Duodenal mucosa (tissue), 2 donors: ENCODE results near the gene RSBN1L.

Experiments
- H3K27ac ChIP-seq: one replicate; pipeline ENCODE4 v1.7.0; 2013; ENCODE audit warnings: low read depth, low read length
- H3K27me3 ChIP-seq, 2 donors: one replicate each; pipeline ENCODE4 v1.7.0; 2013; ENCODE audit warnings: low read length in 2 of 2, control low read depth in 1 of 2; ENCODE audit not compliant: insufficient read depth in 2 of 2, control insufficient read depth in 1 of 2
- H3K36me3 ChIP-seq, 2 donors: one replicate each; pipeline ENCODE4 v1.7.0; 2013; ENCODE audit warnings: low read length in 2 of 2, control low read depth in 1 of 2; ENCODE audit not compliant: insufficient read depth in 2 of 2, control insufficient read depth in 1 of 2
- H3K4me1 ChIP-seq, 2 donors: one replicate each; pipeline ENCODE4 v1.7.0; 2013; ENCODE audit warnings: low read length in 2 of 2, control low read depth in 1 of 2; ENCODE audit not compliant: insufficient read depth in 2 of 2, control insufficient read depth in 1 of 2
- H3K4me3 ChIP-seq, 2 donors: one replicate each; pipeline ENCODE4 v1.7.0; 2013; ENCODE audit warnings: low read length in 2 of 2, low read depth in 1 of 2
- H3K9ac ChIP-seq, 2 donors: one replicate each; pipeline ENCODE4 v1.7.0; 2013; ENCODE audit warnings: low read length in 2 of 2, low read depth in 1 of 2
- H3K9me3 ChIP-seq, 2 donors: one replicate each; pipeline ENCODE4 v1.7.0; 2013; ENCODE audit warnings: low read length in 2 of 2, control low read depth in 1 of 2; ENCODE audit not compliant: control insufficient read depth in 1 of 2

Gene RSBN1L

DNA sequence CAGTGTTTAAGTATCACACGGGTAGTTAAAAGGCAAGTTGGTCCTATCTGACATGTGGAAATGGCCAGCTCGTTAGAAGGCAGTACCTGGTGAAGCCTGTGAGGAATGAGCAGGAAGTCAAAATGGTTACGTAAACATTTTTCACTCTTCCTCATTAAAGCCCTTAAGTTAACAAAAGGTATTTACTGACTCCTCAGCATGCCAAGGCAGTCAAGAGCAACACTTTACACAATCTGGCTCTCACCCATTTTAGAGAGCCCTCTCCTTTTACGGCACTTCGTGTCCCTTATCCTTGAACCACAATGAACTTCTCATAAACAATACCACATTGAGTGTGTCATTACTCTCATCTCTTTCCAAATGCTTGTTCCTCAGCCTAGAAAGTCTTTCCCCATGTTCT, 11.0 kb upstream of the RSBN1L start:
- peak overlapping the region; percentile 43 for H3K27ac ChIP-seq
- H3K27me3 ChIP-seq: no peaks in the 10 kb centered on the region
- H3K36me3 ChIP-seq: peaks cover 0 to 5% of the 10 kb centered on the region in 2 donors
- peak overlapping the region in 1 of 2 donors; percentile 13 for H3K4me3 ChIP-seq
- H3K9me3 ChIP-seq: no peaks in the 10 kb centered on the region
- H3K4me1 ChIP-seq: peaks cover 30 to 45% of the 10 kb centered on the region in 2 donors
- peak overlapping the region in 1 of 2 donors; percentile 44 for H3K9ac ChIP-seq

DNA sequence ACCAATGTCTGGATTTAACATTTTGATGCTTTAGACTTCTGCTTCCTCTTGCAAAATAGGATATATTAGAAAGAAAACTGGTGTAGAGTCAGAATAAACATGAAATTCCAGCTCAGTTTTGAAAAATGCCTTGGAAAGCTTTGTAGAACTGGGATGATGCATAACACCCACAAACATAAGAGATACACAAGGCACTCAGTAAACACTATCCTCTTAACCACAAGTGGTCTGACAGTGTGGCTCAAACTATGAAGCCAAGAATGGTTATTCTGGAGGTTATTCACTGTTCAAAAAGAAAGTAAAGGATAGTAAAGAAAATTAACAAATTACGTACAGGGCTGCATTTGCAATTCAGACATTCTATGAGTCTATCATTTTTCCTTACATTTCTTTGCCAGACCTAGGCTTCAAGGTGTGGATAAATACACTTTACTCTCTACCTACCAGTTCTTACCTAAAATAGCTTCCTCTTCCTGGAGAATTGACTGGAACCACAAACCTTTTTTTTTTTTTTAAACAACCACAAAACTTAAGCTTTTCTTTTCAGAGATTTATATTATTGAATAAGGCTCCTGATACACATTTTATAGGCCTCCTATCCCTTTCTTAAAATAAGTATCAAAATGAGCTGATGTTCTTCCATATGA, 9.0 kb upstream of the RSBN1L start:
- H3K9me3 ChIP-seq: no peaks in the 10 kb centered on the region
- peaks cover 45 to 52% of the 10 kb centered on the region in 2 donors for H3K4me1 ChIP-seq
- no peak overlapping the region for H3K27ac ChIP-seq

GRCh38 chr7:77687747-77688144, 8.5 kb upstream of the RSBN1L start:
- H3K27me3 ChIP-seq: no peaks in the 10 kb centered on the region
- H3K9me3 ChIP-seq: no peaks in the 10 kb centered on the region
- no peak overlapping the region for H3K9ac ChIP-seq
- H3K36me3 ChIP-seq: peaks cover 1 to 4% of the 10 kb centered on the region in 2 donors
- H3K4me3 ChIP-seq: no peak overlapping the region
- no peak overlapping the region for H3K27ac ChIP-seq
- H3K4me1 ChIP-seq: peaks cover 45 to 53% of the 10 kb centered on the region in 2 donors

More for the DNA sequence above, 9.0 kb upstream of the RSBN1L start:
- Histone ChIP-seq H3K27me3 (no peaks in the 10 kb centered on the region), H3K4me3 (no peak overlapping the region), H3K9ac (no peak overlapping the region), H3K36me3 (peaks cover 4 to 5% of the 10 kb centered on the region in 2 donors)

- H3K27me3 ChIP-seq: no peaks in the 10 kb centered on the region
- peaks cover 0 to 4% of the 10 kb centered on the region in 2 donors for H3K36me3 ChIP-seq
- H3K9ac ChIP-seq: no peak overlapping the region
- H3K4me1 ChIP-seq: peaks cover 48% of the 10 kb centered on the region in 2 donors
- no peak overlapping the region for H3K27ac ChIP-seq
- H3K9me3 ChIP-seq: no peaks in the 10 kb centered on the region
- H3K4me3 ChIP-seq: no peak overlapping the region
Measured at GRCh38 chr7:77690289-77690688, 6.0 kb upstream of the RSBN1L start.

DNA sequence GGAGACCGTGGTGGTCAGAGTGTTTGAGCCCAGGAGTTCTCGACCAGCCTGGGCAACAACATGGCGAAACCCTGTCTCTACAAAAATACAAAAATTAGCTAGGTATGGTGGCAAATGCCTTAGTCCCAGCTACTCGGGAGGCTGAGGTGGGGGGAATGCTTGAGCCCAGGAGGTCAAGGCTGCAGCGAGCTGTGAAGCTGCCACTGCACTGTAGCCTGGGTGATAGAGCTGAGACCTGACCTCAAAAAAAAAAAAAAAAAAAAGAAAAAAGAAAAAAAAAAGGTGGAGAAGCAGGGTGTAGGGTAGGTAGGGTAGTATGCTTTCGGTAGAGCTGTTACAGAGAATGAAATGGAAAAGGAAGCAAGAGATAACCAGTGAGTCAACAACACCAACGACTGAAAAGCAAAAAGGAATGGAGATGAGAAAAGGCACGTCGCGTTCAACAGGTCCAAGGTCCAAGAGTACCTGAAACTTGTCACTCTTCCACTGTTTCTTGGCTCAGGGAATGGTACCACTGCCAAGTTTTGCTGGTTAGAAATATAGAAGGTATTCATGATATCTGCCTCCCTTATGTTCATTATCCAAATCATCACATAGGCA, 4.3 kb upstream of the RSBN1L start:
- Histone ChIP-seq H3K9ac (peak overlapping the region; percentile 33 to 43), H3K36me3 (peaks cover 0 to 4% of the 10 kb centered on the region in 2 donors)

DNA sequence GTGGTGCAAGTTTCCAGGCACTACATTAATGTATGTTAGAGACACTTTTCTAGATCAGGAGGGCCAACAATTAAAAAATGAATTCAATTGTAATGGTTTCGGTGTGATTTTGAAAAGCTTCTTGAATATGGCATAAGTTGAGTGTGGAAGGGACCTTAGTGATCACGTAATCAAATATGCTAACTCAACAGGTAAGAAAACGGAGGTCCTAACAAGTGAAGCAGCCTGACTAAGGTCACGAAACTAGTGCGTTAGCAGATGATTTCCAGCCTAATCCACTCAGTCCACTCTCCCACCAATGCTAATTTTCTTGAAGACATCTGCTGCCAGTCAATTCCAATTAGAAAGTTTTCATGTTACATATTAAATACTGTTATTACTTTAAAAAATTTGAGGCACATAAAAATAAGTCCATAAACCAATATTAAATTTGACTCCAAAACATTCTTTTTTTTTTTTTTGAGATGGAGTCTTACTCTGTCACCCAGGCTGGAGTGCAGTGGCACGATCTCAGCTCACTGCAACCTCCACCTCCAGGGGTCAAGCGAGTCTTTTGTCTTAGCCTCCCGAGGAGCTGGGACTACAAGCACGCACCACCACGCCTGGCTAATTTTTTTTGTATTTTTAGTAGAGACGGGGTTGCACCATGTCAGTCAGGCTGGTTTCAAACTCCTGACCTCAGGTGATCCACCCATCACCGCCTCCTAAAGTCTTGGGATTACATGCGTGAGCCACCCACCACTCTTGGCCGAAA, 2.3 kb upstream of the RSBN1L start:
- Histone ChIP-seq H3K9ac (peak overlapping the region; percentile 51 to 57), H3K27ac (no peak overlapping the region), H3K4me1 (peaks cover 26 to 33% of the 10 kb centered on the region in 2 donors), H3K4me3 (peak overlapping the region; percentile 63 to 64), H3K27me3 (no peaks in the 10 kb centered on the region), H3K36me3 (peaks cover 0 to 4% of the 10 kb centered on the region in 2 donors), H3K9me3 (no peaks in the 10 kb centered on the region)

More for the DNA sequence above, 4.3 kb upstream of the RSBN1L start:
- Histone ChIP-seq H3K4me3 (peak overlapping the region; percentile 40 to 46), H3K27me3 (no peaks in the 10 kb centered on the region), H3K4me1 (peaks cover 33 to 34% of the 10 kb centered on the region in 2 donors), H3K27ac (peak overlapping the region; percentile 73), H3K9me3 (no peaks in the 10 kb centered on the region)

DNA sequence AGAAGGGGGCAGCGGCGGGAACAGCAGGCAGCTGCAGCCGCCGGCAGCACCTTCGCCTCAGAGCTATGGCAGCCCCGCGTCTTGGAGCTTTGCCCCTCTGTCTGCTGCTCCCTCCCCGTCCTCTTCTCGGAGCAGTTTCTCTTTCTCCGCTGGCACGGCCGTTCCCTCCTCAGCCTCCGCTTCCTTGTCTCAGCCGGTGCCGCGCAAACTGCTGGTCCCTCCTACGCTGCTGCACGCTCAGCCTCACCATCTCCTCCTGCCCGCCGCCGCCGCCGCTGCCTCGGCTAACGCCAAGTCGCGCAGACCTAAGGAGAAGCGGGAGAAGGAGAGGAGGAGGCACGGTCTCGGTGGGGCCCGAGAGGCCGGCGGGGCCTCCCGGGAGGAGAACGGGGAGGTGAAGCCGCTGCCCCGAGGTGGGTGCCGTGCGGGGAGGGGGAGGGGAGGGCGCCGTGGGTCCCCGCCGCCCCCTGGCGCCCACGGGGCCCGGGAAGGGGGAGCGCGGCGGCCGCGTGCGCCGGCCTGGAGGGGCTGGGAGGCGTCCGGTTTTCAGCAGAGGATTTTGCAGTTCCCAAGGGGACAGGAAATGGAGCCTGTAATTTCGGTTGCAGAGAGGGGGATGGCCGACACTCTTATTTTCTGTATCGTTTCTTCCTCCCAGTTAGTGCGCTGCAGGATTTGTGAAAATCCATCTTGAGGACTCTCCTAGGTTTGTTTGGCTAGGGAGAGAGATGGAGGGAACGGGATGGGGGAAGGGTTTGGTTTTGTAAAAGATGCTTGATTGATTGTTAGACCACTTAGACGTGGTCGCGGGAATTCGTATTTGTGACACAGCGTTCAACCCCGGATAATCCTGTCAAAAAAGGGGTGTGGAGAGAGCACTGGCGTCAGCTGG, 630 bp downstream of the RSBN1L start:
- H3K9ac ChIP-seq: peak overlapping the region; percentile 98 to 99
- no peaks in the 10 kb centered on the region for H3K9me3 ChIP-seq
- peaks cover 22 to 26% of the 10 kb centered on the region in 2 donors for H3K4me1 ChIP-seq
- H3K4me3 ChIP-seq: peak overlapping the region; percentile 99
- H3K27me3 ChIP-seq: no peaks in the 10 kb centered on the region
- H3K27ac ChIP-seq: peak overlapping the region; percentile 90
- no peaks in the 10 kb centered on the region for H3K36me3 ChIP-seq

DNA sequence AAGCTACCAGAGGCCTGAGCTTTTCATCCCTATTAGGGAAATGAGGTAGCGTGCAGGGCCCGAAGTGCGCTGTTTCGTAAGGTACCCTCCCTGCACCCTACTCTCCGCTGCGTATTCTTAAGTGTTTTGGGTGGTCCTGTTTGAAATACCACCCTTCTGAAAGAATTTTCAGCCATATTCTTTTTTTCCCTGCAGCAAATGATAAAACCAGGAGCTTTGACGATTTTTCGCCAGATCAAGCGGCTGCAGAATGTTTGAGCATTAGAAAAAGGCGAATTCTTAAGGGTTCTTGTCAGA, 1.2 kb downstream of the RSBN1L start:
- Histone ChIP-seq H3K9me3 (no peaks in the 10 kb centered on the region), H3K27me3 (no peaks in the 10 kb centered on the region), H3K4me3 (peak overlapping the region; percentile 99), H3K9ac (peak overlapping the region; percentile 98 to 99), H3K4me1 (peaks cover 23 to 31% of the 10 kb centered on the region in 2 donors), H3K36me3 (no peaks in the 10 kb centered on the region), H3K27ac (peak overlapping the region; percentile 90)

DNA sequence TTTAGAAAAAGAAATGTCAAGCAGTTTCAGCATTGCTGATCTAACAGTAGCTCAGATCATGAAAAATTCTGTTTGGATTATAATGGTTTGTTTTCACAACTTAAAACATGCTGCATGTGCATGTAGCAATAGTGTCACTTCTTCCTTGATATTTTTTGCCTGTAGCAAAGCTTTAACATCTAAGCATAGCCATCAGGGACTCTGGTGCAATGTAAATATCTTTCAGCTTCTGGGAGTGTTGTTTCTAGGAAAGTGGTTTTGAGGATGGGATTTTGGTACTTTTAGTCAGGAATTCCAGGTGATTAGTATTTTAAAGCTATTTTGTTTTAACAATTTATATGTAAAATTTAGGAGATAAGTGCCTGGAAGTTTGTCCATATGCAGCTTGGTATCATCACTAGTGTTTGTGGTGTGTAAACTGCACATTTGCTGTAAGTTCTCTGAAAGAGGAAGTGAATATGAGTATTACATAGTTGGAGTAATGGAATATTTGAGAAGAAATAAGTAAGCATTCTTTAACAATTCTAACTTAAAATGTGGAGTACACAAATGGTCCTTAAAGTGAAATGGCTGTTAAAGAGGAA, 1.9 kb downstream of the RSBN1L start:
- Histone ChIP-seq H3K36me3 (no peaks in the 10 kb centered on the region), H3K9ac (peak overlapping the region; percentile 98 to 99), H3K27me3 (no peaks in the 10 kb centered on the region), H3K4me1 (peaks cover 26 to 34% of the 10 kb centered on the region in 2 donors), H3K4me3 (peak overlapping the region; percentile 99), H3K9me3 (no peaks in the 10 kb centered on the region), H3K27ac (peak overlapping the region; percentile 17)
